Measurements from ENCODE around the gene MBTPS1. TPM values are rescaled to one million over a fixed set of nuclear protein-coding genes. Genes with fewer than 3 reads are reported as not detected.

The MBTPS1 gene
- total RNA-seq, 2 donors from 2014 or later: 44.0 to 54.4 TPM

- peaks cover 93% of the 10 kb centered on the region for H3K36me3 Mint-ChIP-seq (ENCODE audit: low read depth)
Observed at GRCh38 chr16:84082835-84083569, 33.7 kb downstream of the MBTPS1 start.

GRCh38 chr16:84082110-84082509, 34.6 kb downstream of the MBTPS1 start:
- no peak overlapping the region for H3K27ac Mint-ChIP-seq
- H3K4me3 Mint-ChIP-seq: no peak overlapping the region
- peaks cover 93% of the 10 kb centered on the region for H3K36me3 Mint-ChIP-seq (ENCODE audit: low read depth)
- peaks cover 14% of the 10 kb centered on the region for H3K4me1 Mint-ChIP-seq
- no peak for ATAC-seq (replicated peaks)
- no peaks in the 10 kb centered on the region for H3K27me3 Mint-ChIP-seq
- H3K9me3 Mint-ChIP-seq: no peaks in the 10 kb centered on the region

More at GRCh38 chr16:84082835-84083569, 33.7 kb downstream of the MBTPS1 start:
- Mint-ChIP-seq H3K27me3 (no peaks in the 10 kb centered on the region), H3K4me1 (peaks cover 15% of the 10 kb centered on the region), H3K4me3 (no peak overlapping the region), H3K27ac (no peak overlapping the region), H3K9me3 (no peaks in the 10 kb centered on the region)
- no peak for ATAC-seq (replicated peaks)

- ATAC-seq (replicated peaks): no peak
- Mint-ChIP-seq H3K9me3 (no peaks in the 10 kb centered on the region), H3K27ac (peak overlapping the region; percentile 59), H3K4me1 (peaks cover 14% of the 10 kb centered on the region), H3K36me3 (ENCODE audit: low read depth) (peaks cover 93% of the 10 kb centered on the region), H3K27me3 (no peaks in the 10 kb centered on the region), H3K4me3 (no peak overlapping the region)
Observed at GRCh38 chr16:84081446-84081989, 35.2 kb downstream of the MBTPS1 start.

- H3K36me3 Mint-ChIP-seq (ENCODE audit: low read depth): peaks cover 93% of the 10 kb centered on the region
- no peak overlapping the region for H3K4me3 Mint-ChIP-seq
- no peak for ATAC-seq (replicated peaks)
- no peaks in the 10 kb centered on the region for H3K9me3 Mint-ChIP-seq
- no peaks in the 10 kb centered on the region for H3K27me3 Mint-ChIP-seq
- peaks cover 8% of the 10 kb centered on the region for H3K4me1 Mint-ChIP-seq
- H3K27ac Mint-ChIP-seq: peak overlapping the region; percentile 59
Observed at GRCh38 chr16:84080813-84081212, 35.9 kb downstream of the MBTPS1 start.

GRCh38 chr16:84080378-84080777, 36.4 kb downstream of the MBTPS1 start:
- Mint-ChIP-seq H3K27ac (peak overlapping the region; percentile 22), H3K36me3 (ENCODE audit: low read depth) (peaks cover 95% of the 10 kb centered on the region), H3K9me3 (no peaks in the 10 kb centered on the region)

GRCh38 chr16:84079664-84080063, 37.1 kb downstream of the MBTPS1 start:
- H3K4me3 Mint-ChIP-seq: no peak overlapping the region
- peak overlapping the region; percentile 22 for H3K27ac Mint-ChIP-seq
- peaks cover 96% of the 10 kb centered on the region for H3K36me3 Mint-ChIP-seq (ENCODE audit: low read depth)
- no peaks in the 10 kb centered on the region for H3K27me3 Mint-ChIP-seq
- no peaks in the 10 kb centered on the region for H3K9me3 Mint-ChIP-seq
- H3K4me1 Mint-ChIP-seq: peaks cover 4% of the 10 kb centered on the region
- ATAC-seq (replicated peaks): no peak

More at GRCh38 chr16:84080378-84080777, 36.4 kb downstream of the MBTPS1 start:
- no peak for ATAC-seq (replicated peaks)
- no peaks in the 10 kb centered on the region for H3K27me3 Mint-ChIP-seq
- H3K4me1 Mint-ChIP-seq: peaks cover 8% of the 10 kb centered on the region
- H3K4me3 Mint-ChIP-seq: no peak overlapping the region

- H3K4me3 Mint-ChIP-seq: no peak overlapping the region
- H3K27me3 Mint-ChIP-seq: no peaks in the 10 kb centered on the region
- ATAC-seq (replicated peaks): no peak
- H3K36me3 Mint-ChIP-seq (ENCODE audit: low read depth): peaks cover 96% of the 10 kb centered on the region
- H3K4me1 Mint-ChIP-seq: peaks cover 4% of the 10 kb centered on the region
- no peaks in the 10 kb centered on the region for H3K9me3 Mint-ChIP-seq
- H3K27ac Mint-ChIP-seq: no peak overlapping the region
Observed at GRCh38 chr16:84075376-84075775, 41.4 kb downstream of the MBTPS1 start.

- Mint-ChIP-seq H3K36me3 (ENCODE audit: low read depth) (peaks cover 96% of the 10 kb centered on the region), H3K27ac (no peak overlapping the region), H3K4me3 (no peak overlapping the region), H3K4me1 (peaks cover 4% of the 10 kb centered on the region), H3K27me3 (no peaks in the 10 kb centered on the region), H3K9me3 (no peaks in the 10 kb centered on the region)
- no peak for ATAC-seq (replicated peaks)
Observed at GRCh38 chr16:84074721-84075120, 42.0 kb downstream of the MBTPS1 start.

- Mint-ChIP-seq H3K27ac (no peak overlapping the region), H3K9me3 (no peaks in the 10 kb centered on the region), H3K4me3 (no peak overlapping the region), H3K4me1 (no peaks in the 10 kb centered on the region), H3K36me3 (ENCODE audit: low read depth) (peaks cover 96% of the 10 kb centered on the region), H3K27me3 (no peaks in the 10 kb centered on the region)
- ATAC-seq (replicated peaks): no peak
Observed at GRCh38 chr16:84072014-84072413, 44.7 kb downstream of the MBTPS1 start.

GRCh38 chr16:84071121-84071520, 45.6 kb downstream of the MBTPS1 start:
- H3K36me3 Mint-ChIP-seq (ENCODE audit: low read depth): peaks cover 95% of the 10 kb centered on the region
- no peak overlapping the region for H3K27ac Mint-ChIP-seq
- ATAC-seq (replicated peaks): no peak
- no peaks in the 10 kb centered on the region for H3K4me1 Mint-ChIP-seq
- no peaks in the 10 kb centered on the region for H3K27me3 Mint-ChIP-seq
- no peaks in the 10 kb centered on the region for H3K9me3 Mint-ChIP-seq
- no peak overlapping the region for H3K4me3 Mint-ChIP-seq

- ATAC-seq (replicated peaks): no peak
- Mint-ChIP-seq H3K4me1 (no peaks in the 10 kb centered on the region), H3K36me3 (ENCODE audit: low read depth) (peaks cover 93% of the 10 kb centered on the region), H3K27ac (no peak overlapping the region), H3K4me3 (no peak overlapping the region), H3K9me3 (no peaks in the 10 kb centered on the region), H3K27me3 (no peaks in the 10 kb centered on the region)
Observed at GRCh38 chr16:84069540-84069939, 47.2 kb downstream of the MBTPS1 start.

- Mint-ChIP-seq H3K9me3 (no peaks in the 10 kb centered on the region), H3K36me3 (ENCODE audit: low read depth) (peaks cover 93% of the 10 kb centered on the region)
Observed at GRCh38 chr16:84068783-84069462, 47.8 kb downstream of the MBTPS1 start.

GRCh38 chr16:84068041-84068440, 48.7 kb downstream of the MBTPS1 start:
- peaks cover 93% of the 10 kb centered on the region for H3K36me3 Mint-ChIP-seq (ENCODE audit: low read depth)
- no peak for ATAC-seq (replicated peaks)
- H3K4me3 Mint-ChIP-seq: no peak overlapping the region
- peaks cover 5% of the 10 kb centered on the region for H3K4me1 Mint-ChIP-seq
- no peaks in the 10 kb centered on the region for H3K9me3 Mint-ChIP-seq
- no peak overlapping the region for H3K27ac Mint-ChIP-seq
- no peaks in the 10 kb centered on the region for H3K27me3 Mint-ChIP-seq

More at GRCh38 chr16:84068783-84069462, 47.8 kb downstream of the MBTPS1 start:
- no peak overlapping the region for H3K4me3 Mint-ChIP-seq
- no peak for ATAC-seq (replicated peaks)
- H3K27me3 Mint-ChIP-seq: no peaks in the 10 kb centered on the region
- H3K4me1 Mint-ChIP-seq: no peaks in the 10 kb centered on the region
- H3K27ac Mint-ChIP-seq: peak overlapping the region; percentile 11

GRCh38 chr16:84067640-84068039, 49.1 kb downstream of the MBTPS1 start:
- H3K36me3 Mint-ChIP-seq (ENCODE audit: low read depth): peaks cover 96% of the 10 kb centered on the region
- no peaks in the 10 kb centered on the region for H3K27me3 Mint-ChIP-seq
- H3K4me1 Mint-ChIP-seq: peaks cover 5% of the 10 kb centered on the region
- no peaks in the 10 kb centered on the region for H3K9me3 Mint-ChIP-seq
- H3K27ac Mint-ChIP-seq: no peak overlapping the region
- no peak for ATAC-seq (replicated peaks)
- H3K4me3 Mint-ChIP-seq: no peak overlapping the region

Data from activated T-helper 17 cell treated with anti-CD3 and anti-CD28 coated beads, Interleukin-2, amount 50 U/mL, for 72 hours (primary cell).